ENCODE data around the gene CASD1.

DNA sequence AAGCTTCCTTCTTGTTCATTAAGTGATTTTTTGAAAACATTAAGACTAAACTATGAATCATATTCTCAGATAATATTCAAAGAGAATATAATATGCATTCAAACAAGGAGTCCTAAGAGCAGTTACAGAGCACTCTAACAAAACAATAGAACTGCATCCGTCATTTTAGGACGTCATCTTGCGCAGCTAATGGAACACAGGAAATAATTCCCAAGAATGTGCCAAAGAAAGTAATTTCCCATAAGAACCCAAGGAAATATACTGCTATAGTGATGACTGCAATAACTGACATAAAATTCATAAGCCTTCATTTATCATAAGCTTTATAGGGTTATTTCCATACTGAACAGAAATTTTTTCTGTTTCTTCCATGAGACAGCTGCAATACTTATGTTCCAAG is 28.3 kb upstream of the CASD1 start:
- TF ChIP-seq, protein P1, sequence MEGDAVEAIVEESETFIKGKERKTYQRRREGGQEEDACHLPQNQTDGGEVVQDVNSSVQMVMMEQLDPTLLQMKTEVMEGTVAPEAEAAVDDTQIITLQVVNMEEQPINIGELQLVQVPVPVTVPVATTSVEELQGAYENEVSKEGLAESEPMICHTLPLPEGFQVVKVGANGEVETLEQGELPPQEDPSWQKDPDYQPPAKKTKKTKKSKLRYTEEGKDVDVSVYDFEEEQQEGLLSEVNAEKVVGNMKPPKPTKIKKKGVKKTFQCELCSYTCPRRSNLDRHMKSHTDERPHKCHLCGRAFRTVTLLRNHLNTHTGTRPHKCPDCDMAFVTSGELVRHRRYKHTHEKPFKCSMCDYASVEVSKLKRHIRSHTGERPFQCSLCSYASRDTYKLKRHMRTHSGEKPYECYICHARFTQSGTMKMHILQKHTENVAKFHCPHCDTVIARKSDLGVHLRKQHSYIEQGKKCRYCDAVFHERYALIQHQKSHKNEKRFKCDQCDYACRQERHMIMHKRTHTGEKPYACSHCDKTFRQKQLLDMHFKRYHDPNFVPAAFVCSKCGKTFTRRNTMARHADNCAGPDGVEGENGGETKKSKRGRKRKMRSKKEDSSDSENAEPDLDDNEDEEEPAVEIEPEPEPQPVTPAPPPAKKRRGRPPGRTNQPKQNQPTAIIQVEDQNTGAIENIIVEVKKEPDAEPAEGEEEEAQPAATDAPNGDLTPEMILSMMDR (IDR thresholded peaks at IDR 0.05) = no peak
- TF ChIP-seq EP300 (IDR thresholded peaks at IDR 0.05) = peak in 1 of 4 donors; percentile 12
- no peak for TF ChIP-seq POLR2A (IDR thresholded peaks at IDR 0.05)

All from sigmoid colon (tissue), 4 donors.